Measurements from ENCODE around the gene PIGT. TPM values are rescaled to one million over a fixed set of nuclear protein-coding genes. Genes with fewer than 3 reads are reported as not detected.

Gene PIGT
- total RNA-seq, 1 donor from 2014 or later, result 113 TPM

Small RNA genes lying within 50 kb of the gene (microRNA-seq; reads per million reads assigned to microRNA genes)
- gene MIR6812, result not detected

Other genes with a start within 250 kb of the PIGT start
- not detected for gene PI3, start 241.2 kb upstream of the PIGT start, total RNA-seq
- not detected for gene SEMG1, start 209.1 kb upstream of the PIGT start, total RNA-seq
- gene SEMG2, start 194.8 kb upstream of the PIGT start, total RNA-seq, result not detected
- gene SLPI, start 161.6 kb upstream of the PIGT start, total RNA-seq, result 1.2 TPM
- not detected for gene RBPJL, start 109.3 kb upstream of the PIGT start, total RNA-seq
- not detected for gene MATN4, start 107.8 kb upstream of the PIGT start, total RNA-seq
- 80.7 TPM for gene SDC4, start 67.7 kb upstream of the PIGT start, total RNA-seq
- 25.3 TPM for gene SYS1, start 53.0 kb upstream of the PIGT start, total RNA-seq
- 1.2 TPM for gene TP53TG5, start 37.8 kb upstream of the PIGT start, total RNA-seq
- gene DBNDD2, start 7.9 kb upstream of the PIGT start, total RNA-seq, result 350 TPM
- 1.0 TPM for gene WFDC2, start 53.6 kb downstream of the PIGT start, total RNA-seq
- not detected for gene SPINT3, start 99.5 kb downstream of the PIGT start, total RNA-seq
- gene WFDC6, start 123.3 kb downstream of the PIGT start, total RNA-seq, result not detected
- not detected for gene EPPIN, start 131.3 kb downstream of the PIGT start, total RNA-seq
- gene WFDC8, start 163.1 kb downstream of the PIGT start, total RNA-seq, result not detected
- not detected for gene WFDC10A, start 213.6 kb downstream of the PIGT start, total RNA-seq
- not detected for gene WFDC9, start 215.1 kb downstream of the PIGT start, total RNA-seq

Data from Right ventricle myocardium superior (tissue), 1 donor.